T-helper 2 cell treated with Interferon-gamma antibody and Interleukin-4, amounts not matched to agents 5 μg/mL and 100 μg/mL, for 36 hours (primary cell): ENCODE results near the gene SNX4.
"Not testable (repeated sequence)": the region's sequence is repeated elsewhere in the genome, so short reads cannot be mapped to it uniquely, and the experiment has no call there.

ENCODE experiments used
- DNase-seq: peaks from one replicate; pipeline ENCODE4 v3.0.0; 2021; ENCODE audit warnings: low spot score
- H3K27ac Mint-ChIP-seq: one replicate; pipeline ENCODE4 v1.8.0; 2021; ENCODE audit warnings: mild to moderate bottlenecking, mixed read lengths
- H3K27me3 Mint-ChIP-seq: one replicate; pipeline ENCODE4 v1.8.0; 2021; ENCODE audit warnings: low read depth, mixed read lengths
- H3K36me3 Mint-ChIP-seq: one replicate; pipeline ENCODE4 v1.8.0; 2021; ENCODE audit warnings: low read depth, mixed read lengths
- H3K4me1 Mint-ChIP-seq: one replicate; pipeline ENCODE4 v1.8.0; 2021; ENCODE audit warnings: low read depth, mixed read lengths
- H3K4me3 Mint-ChIP-seq: one replicate; pipeline ENCODE4 v1.8.0; 2022; ENCODE audit warnings: mild to moderate bottlenecking, moderate library complexity, mixed read lengths
- H3K9me3 Mint-ChIP-seq: one replicate; pipeline ENCODE4 v1.8.0; 2021; ENCODE audit warnings: mixed read lengths

SNX4 gene

GRCh38 chr3:125405515-125405914 is 114.5 kb downstream of the SNX4 start:
- H3K27ac Mint-ChIP-seq, DNase-seq, H3K4me3 Mint-ChIP-seq, H3K9me3 Mint-ChIP-seq, H3K36me3 Mint-ChIP-seq, H3K4me1 Mint-ChIP-seq: not testable (repeated sequence)
- peaks cover 22% of the 10 kb centered on the region for H3K27me3 Mint-ChIP-seq

- no peak overlapping the region for H3K27ac Mint-ChIP-seq
- H3K4me3 Mint-ChIP-seq, result no peak overlapping the region
- H3K36me3 Mint-ChIP-seq, result no peaks in the 10 kb centered on the region
- H3K27me3 Mint-ChIP-seq, result peaks cover 24% of the 10 kb centered on the region
- peaks cover 10% of the 10 kb centered on the region for H3K9me3 Mint-ChIP-seq
- H3K4me1 Mint-ChIP-seq, result peaks cover 3% of the 10 kb centered on the region
- DNase-seq, result no peak
Observed at GRCh38 chr3:125403789-125404188, 116.2 kb downstream of the SNX4 start.

GRCh38 chr3:125402639-125403038 is 117.4 kb downstream of the SNX4 start:
- DNase-seq, result no peak
- H3K9me3 Mint-ChIP-seq, result peaks cover 10% of the 10 kb centered on the region

GRCh38 chr3:125401402-125401801 is 118.6 kb downstream of the SNX4 start:
- H3K4me3 Mint-ChIP-seq, result no peak overlapping the region
- H3K27ac Mint-ChIP-seq, result no peak overlapping the region
- H3K36me3 Mint-ChIP-seq, result no peaks in the 10 kb centered on the region
- peaks cover 10% of the 10 kb centered on the region for H3K9me3 Mint-ChIP-seq
- H3K27me3 Mint-ChIP-seq, result peaks cover 35% of the 10 kb centered on the region
- no peak for DNase-seq
- peaks cover 3% of the 10 kb centered on the region for H3K4me1 Mint-ChIP-seq

More at GRCh38 chr3:125402639-125403038, 117.4 kb downstream of the SNX4 start:
- Mint-ChIP-seq H3K36me3 (no peaks in the 10 kb centered on the region), H3K27ac (no peak overlapping the region), H3K4me1 (peaks cover 3% of the 10 kb centered on the region), H3K27me3 (peaks cover 32% of the 10 kb centered on the region), H3K4me3 (no peak overlapping the region)

- H3K27ac Mint-ChIP-seq, result no peak overlapping the region
- H3K9me3 Mint-ChIP-seq, result no peaks in the 10 kb centered on the region
- no peak for DNase-seq
- no peak overlapping the region for H3K4me3 Mint-ChIP-seq
- peaks cover 43% of the 10 kb centered on the region for H3K27me3 Mint-ChIP-seq
- no peaks in the 10 kb centered on the region for H3K36me3 Mint-ChIP-seq
- no peaks in the 10 kb centered on the region for H3K4me1 Mint-ChIP-seq
Observed at GRCh38 chr3:125398952-125399351, 121.0 kb downstream of the SNX4 start.
